Liver (tissue), 3 donors: Measurements from ENCODE around the gene PNMT.

Experiments
- EGR1 ChIP-seq, 2 donors: IDR thresholded peaks; 2 replicates each; pipeline ENCODE4 v1.6.1; 2016 to 2018; ENCODE audit warnings: antibody characterized with exemption in 2 of 2, low read depth in 2 of 2
- HNF4A ChIP-seq, 2 donors: conservative IDR thresholded peaks; 2 replicates each; pipeline ENCODE4 v1.6.1; 2016; ENCODE audit warnings: antibody characterized with exemption in 2 of 2, mild to moderate bottlenecking in 2 of 2
- RAD21 ChIP-seq, 2 donors: IDR thresholded peaks; 2 replicates each; pipeline ENCODE4 v1.6.1; 2016; ENCODE audit warnings: antibody characterized with exemption in 2 of 2, mild to moderate bottlenecking in 2 of 2
- TAF1 ChIP-seq: conservative IDR thresholded peaks from 2 replicates; pipeline ENCODE4 v1.6.1; 2016; ENCODE audit warnings: antibody characterized with exemption, mild to moderate bottlenecking
- YY1 ChIP-seq: IDR thresholded peaks from 2 replicates; pipeline ENCODE4 v1.6.1; 2016; ENCODE audit warnings: antibody characterized with exemption, mild to moderate bottlenecking
- TF ChIP-seq, protein P1 (sequence below): fragments of 150-350 bp; IDR thresholded peaks from 2 replicates; pipeline ENCODE4 v1.5.1; 2017; ENCODE audit warnings: improper control_type of control experiment, low read depth, low read length; ENCODE audit not compliant: missing input control
- TF ChIP-seq, protein P2 (sequence below): IDR thresholded peaks from 2 replicates; pipeline ENCODE4 v1.6.1; 2016; ENCODE audit warnings: antibody characterized with exemption
- TF ChIP-seq, protein P3 (sequence below): IDR thresholded peaks from 2 replicates; pipeline ENCODE4 v1.6.1; 2016; ENCODE audit warnings: antibody characterized with exemption
- donor health status: healthy.
- donor health status: healthy.

DNA sequence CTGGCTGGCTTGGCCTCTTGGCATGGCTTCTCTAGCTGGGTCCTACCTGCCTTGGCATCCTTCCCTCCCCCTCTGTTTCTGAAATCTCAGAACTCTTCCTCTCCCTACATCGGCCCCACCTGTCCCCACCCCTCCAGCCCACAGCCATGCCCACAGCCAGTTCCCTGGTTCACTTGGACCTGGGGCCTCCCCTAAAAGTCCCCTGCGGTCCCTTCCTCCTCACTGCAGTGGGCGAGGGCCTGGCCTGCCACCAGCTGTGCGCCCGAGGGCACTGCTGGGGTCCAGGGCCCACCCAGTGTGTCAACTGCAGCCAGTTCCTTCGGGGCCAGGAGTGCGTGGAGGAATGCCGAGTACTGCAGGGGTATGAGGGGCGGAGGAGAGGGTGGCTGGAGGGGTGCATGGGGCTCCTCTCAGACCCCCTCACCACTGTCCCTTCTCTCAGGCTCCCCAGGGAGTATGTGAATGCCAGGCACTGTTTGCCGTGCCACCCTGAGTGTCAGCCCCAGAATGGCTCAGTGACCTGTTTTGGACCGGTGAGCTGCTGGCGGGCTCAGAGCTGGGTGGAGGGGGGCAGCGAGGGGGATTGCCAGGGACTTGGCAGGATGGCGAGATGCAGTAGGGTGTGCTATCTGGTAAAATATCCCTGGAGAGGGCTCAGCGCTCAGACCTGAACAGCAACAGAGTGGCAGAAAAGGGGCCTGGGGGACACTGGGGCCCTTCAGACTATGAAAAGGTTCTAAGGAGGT lies 48.0 kb downstream of the PNMT start:
- TF ChIP-seq, protein P1, sequence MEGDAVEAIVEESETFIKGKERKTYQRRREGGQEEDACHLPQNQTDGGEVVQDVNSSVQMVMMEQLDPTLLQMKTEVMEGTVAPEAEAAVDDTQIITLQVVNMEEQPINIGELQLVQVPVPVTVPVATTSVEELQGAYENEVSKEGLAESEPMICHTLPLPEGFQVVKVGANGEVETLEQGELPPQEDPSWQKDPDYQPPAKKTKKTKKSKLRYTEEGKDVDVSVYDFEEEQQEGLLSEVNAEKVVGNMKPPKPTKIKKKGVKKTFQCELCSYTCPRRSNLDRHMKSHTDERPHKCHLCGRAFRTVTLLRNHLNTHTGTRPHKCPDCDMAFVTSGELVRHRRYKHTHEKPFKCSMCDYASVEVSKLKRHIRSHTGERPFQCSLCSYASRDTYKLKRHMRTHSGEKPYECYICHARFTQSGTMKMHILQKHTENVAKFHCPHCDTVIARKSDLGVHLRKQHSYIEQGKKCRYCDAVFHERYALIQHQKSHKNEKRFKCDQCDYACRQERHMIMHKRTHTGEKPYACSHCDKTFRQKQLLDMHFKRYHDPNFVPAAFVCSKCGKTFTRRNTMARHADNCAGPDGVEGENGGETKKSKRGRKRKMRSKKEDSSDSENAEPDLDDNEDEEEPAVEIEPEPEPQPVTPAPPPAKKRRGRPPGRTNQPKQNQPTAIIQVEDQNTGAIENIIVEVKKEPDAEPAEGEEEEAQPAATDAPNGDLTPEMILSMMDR, result no peak
- TF ChIP-seq TAF1, result no peak
- no peak for TF ChIP-seq HNF4A (conservative IDR thresholded peaks at IDR 0.05)
- no peak for TF ChIP-seq RAD21 (IDR thresholded peaks at IDR 0.05)
- TF ChIP-seq, protein P2, sequence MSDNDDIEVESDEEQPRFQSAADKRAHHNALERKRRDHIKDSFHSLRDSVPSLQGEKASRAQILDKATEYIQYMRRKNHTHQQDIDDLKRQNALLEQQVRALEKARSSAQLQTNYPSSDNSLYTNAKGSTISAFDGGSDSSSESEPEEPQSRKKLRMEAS, result no peak
- TF ChIP-seq, protein P3, sequence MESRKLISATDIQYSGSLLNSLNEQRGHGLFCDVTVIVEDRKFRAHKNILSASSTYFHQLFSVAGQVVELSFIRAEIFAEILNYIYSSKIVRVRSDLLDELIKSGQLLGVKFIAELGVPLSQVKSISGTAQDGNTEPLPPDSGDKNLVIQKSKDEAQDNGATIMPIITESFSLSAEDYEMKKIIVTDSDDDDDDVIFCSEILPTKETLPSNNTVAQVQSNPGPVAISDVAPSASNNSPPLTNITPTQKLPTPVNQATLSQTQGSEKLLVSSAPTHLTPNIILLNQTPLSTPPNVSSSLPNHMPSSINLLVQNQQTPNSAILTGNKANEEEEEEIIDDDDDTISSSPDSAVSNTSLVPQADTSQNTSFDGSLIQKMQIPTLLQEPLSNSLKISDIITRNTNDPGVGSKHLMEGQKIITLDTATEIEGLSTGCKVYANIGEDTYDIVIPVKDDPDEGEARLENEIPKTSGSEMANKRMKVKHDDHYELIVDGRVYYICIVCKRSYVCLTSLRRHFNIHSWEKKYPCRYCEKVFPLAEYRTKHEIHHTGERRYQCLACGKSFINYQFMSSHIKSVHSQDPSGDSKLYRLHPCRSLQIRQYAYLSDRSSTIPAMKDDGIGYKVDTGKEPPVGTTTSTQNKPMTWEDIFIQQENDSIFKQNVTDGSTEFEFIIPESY, result no peak
- no peak for TF ChIP-seq YY1
- TF ChIP-seq EGR1 (IDR thresholded peaks at IDR 0.05; ENCODE audit: low read depth in 2 of 2), result no peak
